OCI-LY1 (cell line): ENCODE results near the gene OR5K2.

Experiments
- EZH2 ChIP-seq: fragments of 200-600 bp; sonication (generic), shearing (Covaris generic); IDR thresholded peaks from 2 replicates; pipeline ENCODE4 v1.8.0; 2017; ENCODE audit warnings: borderline replicate concordance, mixed run types, mild to moderate bottlenecking, antibody characterized with exemption, low read length, moderate library complexity, mixed read lengths
- TF ChIP-seq, protein P1 (sequence below): fragments of 200-600 bp; sonication (generic), shearing (Covaris generic); IDR thresholded peaks from 2 replicates; pipeline ENCODE4 v1.5.1; 2017; ENCODE audit warnings: mild to moderate bottlenecking, antibody characterized with exemption, low read length, moderate library complexity, mixed read lengths

DNA sequence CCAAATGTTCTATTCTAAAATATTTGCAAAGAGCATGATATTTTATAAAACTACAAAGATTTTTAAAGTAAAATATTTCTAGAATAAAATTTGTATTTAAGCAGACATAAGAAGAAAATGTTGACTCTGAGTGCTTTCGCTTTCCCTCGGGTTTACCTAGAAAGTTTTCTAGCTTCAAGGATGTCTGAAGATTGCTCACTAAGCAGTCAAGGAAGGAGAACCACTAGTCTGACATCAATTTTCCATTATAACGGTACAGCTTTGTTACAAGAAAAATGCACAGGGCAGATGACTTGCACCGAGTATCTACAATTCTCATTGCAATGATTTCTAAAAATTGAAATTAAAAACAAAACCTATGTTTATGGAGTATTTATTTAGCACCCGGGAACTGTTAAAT lies 48.5 kb downstream of the OR5K2 start:
- TF ChIP-seq, protein P1, sequence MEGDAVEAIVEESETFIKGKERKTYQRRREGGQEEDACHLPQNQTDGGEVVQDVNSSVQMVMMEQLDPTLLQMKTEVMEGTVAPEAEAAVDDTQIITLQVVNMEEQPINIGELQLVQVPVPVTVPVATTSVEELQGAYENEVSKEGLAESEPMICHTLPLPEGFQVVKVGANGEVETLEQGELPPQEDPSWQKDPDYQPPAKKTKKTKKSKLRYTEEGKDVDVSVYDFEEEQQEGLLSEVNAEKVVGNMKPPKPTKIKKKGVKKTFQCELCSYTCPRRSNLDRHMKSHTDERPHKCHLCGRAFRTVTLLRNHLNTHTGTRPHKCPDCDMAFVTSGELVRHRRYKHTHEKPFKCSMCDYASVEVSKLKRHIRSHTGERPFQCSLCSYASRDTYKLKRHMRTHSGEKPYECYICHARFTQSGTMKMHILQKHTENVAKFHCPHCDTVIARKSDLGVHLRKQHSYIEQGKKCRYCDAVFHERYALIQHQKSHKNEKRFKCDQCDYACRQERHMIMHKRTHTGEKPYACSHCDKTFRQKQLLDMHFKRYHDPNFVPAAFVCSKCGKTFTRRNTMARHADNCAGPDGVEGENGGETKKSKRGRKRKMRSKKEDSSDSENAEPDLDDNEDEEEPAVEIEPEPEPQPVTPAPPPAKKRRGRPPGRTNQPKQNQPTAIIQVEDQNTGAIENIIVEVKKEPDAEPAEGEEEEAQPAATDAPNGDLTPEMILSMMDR: no peak
- no peak for TF ChIP-seq EZH2
